Measurements from ENCODE around the gene TSPOAP1. TPM values are rescaled to one million over a fixed set of nuclear protein-coding genes. Genes with fewer than 3 reads are reported as not detected.

The TSPOAP1 gene
- total RNA-seq, 1 donor from 2014 or later = 27.9 TPM

DNA sequence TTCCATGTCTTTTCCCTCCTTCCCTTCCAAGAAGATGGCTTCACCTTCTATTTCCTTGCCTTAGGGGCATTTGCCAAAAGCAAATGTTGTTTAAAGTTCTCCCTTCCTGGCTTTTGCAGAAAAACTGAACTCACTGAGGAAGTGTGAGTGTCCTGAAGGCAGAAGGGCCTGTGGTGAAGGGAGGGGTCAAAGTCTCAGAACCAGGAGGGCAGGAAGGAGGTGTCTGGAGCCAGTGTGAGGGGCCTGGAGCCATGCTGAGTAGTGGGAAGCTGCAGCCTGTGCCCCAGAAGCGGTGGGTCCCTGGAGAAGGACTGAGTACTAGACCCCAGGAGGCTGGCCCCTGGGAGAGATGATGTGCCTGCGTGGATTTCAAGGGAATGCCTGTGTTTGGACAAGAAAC is 47.2 kb upstream of the TSPOAP1 start:
- Mint-ChIP-seq H3K36me3 (ENCODE audit: low read depth) (no peaks in the 10 kb centered on the region), H3K4me3 (no peak overlapping the region), H3K4me1 (peaks cover 26% of the 10 kb centered on the region), H3K9me3 (no peaks in the 10 kb centered on the region), H3K27ac (ENCODE audit: unreplicated experiment) (no peak overlapping the region), H3K27me3 (ENCODE audit: low read depth) (no peaks in the 10 kb centered on the region)
- DNase-seq (ENCODE audit: low read depth, low spot score) = no peak
- TF ChIP-seq, protein P1, sequence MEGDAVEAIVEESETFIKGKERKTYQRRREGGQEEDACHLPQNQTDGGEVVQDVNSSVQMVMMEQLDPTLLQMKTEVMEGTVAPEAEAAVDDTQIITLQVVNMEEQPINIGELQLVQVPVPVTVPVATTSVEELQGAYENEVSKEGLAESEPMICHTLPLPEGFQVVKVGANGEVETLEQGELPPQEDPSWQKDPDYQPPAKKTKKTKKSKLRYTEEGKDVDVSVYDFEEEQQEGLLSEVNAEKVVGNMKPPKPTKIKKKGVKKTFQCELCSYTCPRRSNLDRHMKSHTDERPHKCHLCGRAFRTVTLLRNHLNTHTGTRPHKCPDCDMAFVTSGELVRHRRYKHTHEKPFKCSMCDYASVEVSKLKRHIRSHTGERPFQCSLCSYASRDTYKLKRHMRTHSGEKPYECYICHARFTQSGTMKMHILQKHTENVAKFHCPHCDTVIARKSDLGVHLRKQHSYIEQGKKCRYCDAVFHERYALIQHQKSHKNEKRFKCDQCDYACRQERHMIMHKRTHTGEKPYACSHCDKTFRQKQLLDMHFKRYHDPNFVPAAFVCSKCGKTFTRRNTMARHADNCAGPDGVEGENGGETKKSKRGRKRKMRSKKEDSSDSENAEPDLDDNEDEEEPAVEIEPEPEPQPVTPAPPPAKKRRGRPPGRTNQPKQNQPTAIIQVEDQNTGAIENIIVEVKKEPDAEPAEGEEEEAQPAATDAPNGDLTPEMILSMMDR (conservative IDR thresholded peaks at IDR 0.05) = no peak

- no peak for DNase-seq (ENCODE audit: low read depth, low spot score)
- TF ChIP-seq, protein P1 (conservative IDR thresholded peaks at IDR 0.05) = no peak
- Mint-ChIP-seq H3K4me1 (peaks cover 30% of the 10 kb centered on the region), H3K36me3 (ENCODE audit: low read depth) (no peaks in the 10 kb centered on the region), H3K9me3 (no peaks in the 10 kb centered on the region), H3K27me3 (ENCODE audit: low read depth) (no peaks in the 10 kb centered on the region), H3K27ac (ENCODE audit: unreplicated experiment) (no peak overlapping the region), H3K4me3 (no peak overlapping the region)
Measured at GRCh38 chr17:58375256-58375655, 46.7 kb upstream of the TSPOAP1 start.

DNA sequence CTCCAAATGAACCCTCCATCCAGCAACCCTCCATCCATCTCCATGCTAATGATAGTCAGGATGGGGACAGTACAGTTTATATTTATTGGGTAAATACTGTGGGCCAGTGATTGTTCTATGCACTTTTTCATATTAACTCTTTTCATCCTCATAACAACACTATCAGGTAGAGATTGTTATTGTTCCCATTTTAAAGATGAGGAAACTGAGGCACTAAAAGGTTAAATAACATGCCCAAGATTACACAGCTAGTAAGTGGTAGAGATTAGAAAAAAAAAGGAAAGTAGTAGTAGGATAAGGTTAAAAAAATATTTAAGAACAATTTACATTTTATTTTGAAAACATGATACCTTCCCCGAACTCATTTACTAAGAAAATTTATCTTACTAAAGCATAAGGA is 45.3 kb upstream of the TSPOAP1 start:
- DNase-seq (ENCODE audit: low read depth, low spot score) = no peak
- Mint-ChIP-seq H3K4me3 (no peak overlapping the region), H3K36me3 (ENCODE audit: low read depth) (no peaks in the 10 kb centered on the region), H3K4me1 (peaks cover 39% of the 10 kb centered on the region), H3K27me3 (ENCODE audit: low read depth) (no peaks in the 10 kb centered on the region), H3K9me3 (no peaks in the 10 kb centered on the region), H3K27ac (ENCODE audit: unreplicated experiment) (no peak overlapping the region)
- TF ChIP-seq, protein P1 (conservative IDR thresholded peaks at IDR 0.05) = no peak

GRCh38 chr17:58373003-58373402 is 44.4 kb upstream of the TSPOAP1 start:
- Mint-ChIP-seq H3K4me1 (peaks cover 42% of the 10 kb centered on the region), H3K4me3 (no peak overlapping the region), H3K27me3 (ENCODE audit: low read depth) (no peaks in the 10 kb centered on the region), H3K9me3 (no peaks in the 10 kb centered on the region), H3K36me3 (ENCODE audit: low read depth) (no peaks in the 10 kb centered on the region), H3K27ac (ENCODE audit: unreplicated experiment) (no peak overlapping the region)
- DNase-seq (ENCODE audit: low read depth, low spot score) = no peak
- TF ChIP-seq, protein P1 (conservative IDR thresholded peaks at IDR 0.05) = no peak

DNA sequence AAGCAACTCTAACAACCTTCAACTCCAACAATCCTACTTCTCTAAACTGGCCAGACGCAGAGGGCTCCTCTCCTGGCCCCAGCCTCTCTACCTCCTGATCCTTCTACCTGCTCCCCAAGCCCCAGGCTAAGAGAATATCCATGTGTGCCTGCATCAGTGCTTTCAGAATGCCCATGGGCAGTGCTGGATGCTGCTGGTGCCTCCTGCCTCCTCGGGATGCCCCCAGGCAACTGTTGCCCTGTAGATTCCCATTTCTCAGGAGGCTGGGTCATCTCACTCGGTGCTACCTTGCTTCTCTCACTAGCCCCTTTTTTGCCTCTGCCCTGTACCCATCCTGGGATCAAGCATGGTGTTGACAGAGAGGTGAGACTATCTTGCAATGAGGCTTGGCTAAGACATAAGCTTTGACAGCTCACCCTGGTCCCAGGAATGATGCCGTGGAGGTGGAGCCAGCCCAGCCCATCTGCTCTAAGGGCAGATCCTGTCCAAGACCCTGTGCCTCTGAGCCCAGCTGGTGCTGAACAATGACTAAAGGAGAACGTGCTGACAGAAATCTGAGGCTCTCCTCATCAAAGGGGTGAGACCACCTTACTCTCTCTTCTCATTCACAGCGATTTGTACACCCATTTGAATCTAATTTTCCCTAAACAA is 42.8 kb upstream of the TSPOAP1 start:
- Mint-ChIP-seq H3K27me3 (ENCODE audit: low read depth) (no peaks in the 10 kb centered on the region), H3K4me1 (peaks cover 32% of the 10 kb centered on the region), H3K9me3 (no peaks in the 10 kb centered on the region), H3K4me3 (no peak overlapping the region), H3K36me3 (ENCODE audit: low read depth) (no peaks in the 10 kb centered on the region), H3K27ac (ENCODE audit: unreplicated experiment) (no peak overlapping the region)
- DNase-seq (ENCODE audit: low read depth, low spot score) = no peak
- TF ChIP-seq, protein P1 (conservative IDR thresholded peaks at IDR 0.05) = no peak
